A549 (cell line): ENCODE data around the gene FAM25G.
"Not testable (repeated sequence)": the region's sequence is repeated elsewhere in the genome, so short reads cannot be mapped to it uniquely, and the experiment has no call there.

ENCODE experiments used
- CEBPB ChIP-seq, 2 experiments: fragments of >200 bp in 1 of 2; sonication (Bioruptor Twin) in 1 of 2; formaldehyde crosslinking in 1 of 2; IDR thresholded peaks; 2 replicates each; pipeline ENCODE4 v1.6.1; 2012 to 2016
- EP300 ChIP-seq, 2 experiments: fragments of >200 bp; sonication (Bioruptor Twin); formaldehyde crosslinking; IDR thresholded peaks; 2 replicates in 1 of 2; 3 replicates in 1 of 2; pipeline ENCODE4 v1.6.1; 2016 to 2017
- FOSB ChIP-seq: fragments of 250-450 bp; sonication (Bioruptor Pico); IDR thresholded peaks from 2 replicates; pipeline ENCODE4 v1.5.0; 2020; ENCODE audit warnings: mild to moderate bottlenecking, moderate library complexity
- FOSL2 ChIP-seq, 2 experiments: fragments of 450-650 bp in 1 of 2; fragments of >200 bp in 1 of 2; sonication (Bioruptor Twin) in 1 of 2; formaldehyde crosslinking; IDR thresholded peaks; 2 replicates each; pipeline versions ENCODE4 v1.5.0 to v1.6.1; 2016 to 2020; ENCODE audit warnings: mild to moderate bottlenecking in 1 of 2, moderate library complexity in 1 of 2
- MYC ChIP-seq: IDR thresholded peaks from 2 replicates; pipeline ENCODE4 v1.6.1; 2012; ENCODE audit warnings: mild to moderate bottlenecking, inconsistent platforms, low read length, improper control_type of control experiment, borderline replicate concordance
- POLR2A ChIP-seq: IDR thresholded peaks from 2 replicates; pipeline ENCODE4 v1.6.1; 2012; ENCODE audit warnings: mild to moderate bottlenecking, low read length
- RAD21 ChIP-seq, 2 experiments: fragments of >200 bp in 1 of 2; sonication (Bioruptor Twin) in 1 of 2; formaldehyde crosslinking in 1 of 2; IDR thresholded peaks in 1 of 2; conservative IDR thresholded peaks in 1 of 2; 2 replicates in 1 of 2; 3 replicates in 1 of 2; pipeline ENCODE4 v1.6.1; 2012 to 2018; ENCODE audit warnings: inconsistent platforms in 1 of 2
- ZFP36 ChIP-seq: fragments of 450-650 bp; IDR thresholded peaks from 2 replicates; pipeline ENCODE4 v1.6.1; 2014; ENCODE audit warnings: borderline replicate concordance; ENCODE audit not compliant: partially characterized antibody
- TF ChIP-seq, protein P1 (sequence below): fragments of >200 bp; sonication (Bioruptor Twin); formaldehyde crosslinking; IDR thresholded peaks from 3 replicates; pipeline ENCODE4 v1.5.1; 2016
- TF ChIP-seq, protein P2 (sequence below): fragments of 450-650 bp; IDR thresholded peaks from 2 replicates; pipeline ENCODE4 v1.6.1; 2014; ENCODE audit warnings: antibody characterized with exemption
- TF ChIP-seq, protein P3 (sequence below): fragments of 200-600 bp; sonication (generic); IDR thresholded peaks from 2 replicates; pipeline ENCODE4 v1.6.1; 2016; ENCODE audit warnings: antibody characterized with exemption, mild to moderate bottlenecking, moderate library complexity

DNA sequence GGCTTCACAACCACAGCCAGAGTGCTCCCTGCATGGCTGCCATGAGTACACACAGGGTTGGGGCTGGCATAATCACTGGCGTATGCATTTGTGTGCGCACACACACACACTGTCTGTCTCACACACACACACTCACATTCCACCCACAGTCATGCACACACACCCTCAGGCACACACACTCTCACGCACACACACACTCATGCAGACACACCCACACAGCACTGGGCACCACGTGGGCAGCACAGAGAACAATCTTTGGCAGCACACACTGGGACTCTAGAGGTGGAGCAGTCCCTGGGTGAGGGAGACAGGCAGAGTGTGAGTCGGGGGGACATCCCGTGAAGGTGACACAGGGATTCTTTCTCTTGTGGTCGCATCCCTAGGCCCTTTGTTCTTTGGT, 18.0 kb downstream of the FAM25G start:
- TF ChIP-seq, protein P1, sequence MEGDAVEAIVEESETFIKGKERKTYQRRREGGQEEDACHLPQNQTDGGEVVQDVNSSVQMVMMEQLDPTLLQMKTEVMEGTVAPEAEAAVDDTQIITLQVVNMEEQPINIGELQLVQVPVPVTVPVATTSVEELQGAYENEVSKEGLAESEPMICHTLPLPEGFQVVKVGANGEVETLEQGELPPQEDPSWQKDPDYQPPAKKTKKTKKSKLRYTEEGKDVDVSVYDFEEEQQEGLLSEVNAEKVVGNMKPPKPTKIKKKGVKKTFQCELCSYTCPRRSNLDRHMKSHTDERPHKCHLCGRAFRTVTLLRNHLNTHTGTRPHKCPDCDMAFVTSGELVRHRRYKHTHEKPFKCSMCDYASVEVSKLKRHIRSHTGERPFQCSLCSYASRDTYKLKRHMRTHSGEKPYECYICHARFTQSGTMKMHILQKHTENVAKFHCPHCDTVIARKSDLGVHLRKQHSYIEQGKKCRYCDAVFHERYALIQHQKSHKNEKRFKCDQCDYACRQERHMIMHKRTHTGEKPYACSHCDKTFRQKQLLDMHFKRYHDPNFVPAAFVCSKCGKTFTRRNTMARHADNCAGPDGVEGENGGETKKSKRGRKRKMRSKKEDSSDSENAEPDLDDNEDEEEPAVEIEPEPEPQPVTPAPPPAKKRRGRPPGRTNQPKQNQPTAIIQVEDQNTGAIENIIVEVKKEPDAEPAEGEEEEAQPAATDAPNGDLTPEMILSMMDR, result not testable (repeated sequence)
- not testable (repeated sequence) for TF ChIP-seq RAD21 (conservative IDR thresholded peaks at IDR 0.05 in 1 of 2, IDR thresholded peaks at IDR 0.05 in 1 of 2); CEBPB (IDR thresholded peaks at IDR 0.05); EP300 (IDR thresholded peaks at IDR 0.05); ZFP36; POLR2A; FOSB; MYC; FOSL2 (IDR thresholded peaks at IDR 0.05); FOSL2 (CRISPR knock-in tag; IDR thresholded peaks at IDR 0.05)
- TF ChIP-seq, protein P2, sequence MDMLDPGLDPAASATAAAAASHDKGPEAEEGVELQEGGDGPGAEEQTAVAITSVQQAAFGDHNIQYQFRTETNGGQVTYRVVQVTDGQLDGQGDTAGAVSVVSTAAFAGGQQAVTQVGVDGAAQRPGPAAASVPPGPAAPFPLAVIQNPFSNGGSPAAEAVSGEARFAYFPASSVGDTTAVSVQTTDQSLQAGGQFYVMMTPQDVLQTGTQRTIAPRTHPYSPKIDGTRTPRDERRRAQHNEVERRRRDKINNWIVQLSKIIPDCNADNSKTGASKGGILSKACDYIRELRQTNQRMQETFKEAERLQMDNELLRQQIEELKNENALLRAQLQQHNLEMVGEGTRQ, result not testable (repeated sequence)
- TF ChIP-seq, protein P3, sequence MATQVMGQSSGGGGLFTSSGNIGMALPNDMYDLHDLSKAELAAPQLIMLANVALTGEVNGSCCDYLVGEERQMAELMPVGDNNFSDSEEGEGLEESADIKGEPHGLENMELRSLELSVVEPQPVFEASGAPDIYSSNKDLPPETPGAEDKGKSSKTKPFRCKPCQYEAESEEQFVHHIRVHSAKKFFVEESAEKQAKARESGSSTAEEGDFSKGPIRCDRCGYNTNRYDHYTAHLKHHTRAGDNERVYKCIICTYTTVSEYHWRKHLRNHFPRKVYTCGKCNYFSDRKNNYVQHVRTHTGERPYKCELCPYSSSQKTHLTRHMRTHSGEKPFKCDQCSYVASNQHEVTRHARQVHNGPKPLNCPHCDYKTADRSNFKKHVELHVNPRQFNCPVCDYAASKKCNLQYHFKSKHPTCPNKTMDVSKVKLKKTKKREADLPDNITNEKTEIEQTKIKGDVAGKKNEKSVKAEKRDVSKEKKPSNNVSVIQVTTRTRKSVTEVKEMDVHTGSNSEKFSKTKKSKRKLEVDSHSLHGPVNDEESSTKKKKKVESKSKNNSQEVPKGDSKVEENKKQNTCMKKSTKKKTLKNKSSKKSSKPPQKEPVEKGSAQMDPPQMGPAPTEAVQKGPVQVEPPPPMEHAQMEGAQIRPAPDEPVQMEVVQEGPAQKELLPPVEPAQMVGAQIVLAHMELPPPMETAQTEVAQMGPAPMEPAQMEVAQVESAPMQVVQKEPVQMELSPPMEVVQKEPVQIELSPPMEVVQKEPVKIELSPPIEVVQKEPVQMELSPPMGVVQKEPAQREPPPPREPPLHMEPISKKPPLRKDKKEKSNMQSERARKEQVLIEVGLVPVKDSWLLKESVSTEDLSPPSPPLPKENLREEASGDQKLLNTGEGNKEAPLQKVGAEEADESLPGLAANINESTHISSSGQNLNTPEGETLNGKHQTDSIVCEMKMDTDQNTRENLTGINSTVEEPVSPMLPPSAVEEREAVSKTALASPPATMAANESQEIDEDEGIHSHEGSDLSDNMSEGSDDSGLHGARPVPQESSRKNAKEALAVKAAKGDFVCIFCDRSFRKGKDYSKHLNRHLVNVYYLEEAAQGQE, result not testable (repeated sequence)
